GM18508 (cell line): ENCODE results near the gene HPGD.
"Not testable (repeated sequence)": the region's sequence is repeated elsewhere in the genome, so short reads cannot be mapped to it uniquely, and the experiment has no call there.

Source experiments
- ATAC-seq: cut with Tn5 transposase; IDR thresholded peaks from one replicate; pipeline ENCODE4 v1.9.1; 2021; ENCODE audit warnings: moderate number of reproducible peaks; ENCODE audit not compliant: insufficient read depth, unreplicated experiment

The HPGD gene

GRCh38 chr4:174528226-174528625 lies 5.9 kb upstream of the HPGD start:
- no peak for ATAC-seq

GRCh38 chr4:174526731-174527130 lies 4.4 kb upstream of the HPGD start:
- ATAC-seq = no peak

DNA sequence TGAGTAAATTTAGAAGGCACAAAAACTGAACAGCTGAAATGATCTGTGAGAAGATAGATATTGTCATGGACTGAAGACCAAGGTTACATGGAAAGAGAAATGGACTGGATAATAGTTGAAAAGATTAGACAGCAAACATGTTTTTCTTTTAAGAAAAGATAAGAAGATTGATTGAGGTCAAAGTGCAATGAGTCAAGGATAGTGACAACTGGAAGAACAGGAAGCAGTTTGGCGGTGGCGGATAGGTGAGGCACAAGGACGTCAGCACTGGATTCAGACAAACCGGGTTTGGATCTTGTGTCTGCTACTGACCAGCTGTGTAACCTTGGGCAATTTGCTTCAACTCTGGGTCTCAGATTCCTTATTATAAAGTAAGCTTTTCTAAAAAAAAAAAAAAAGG lies 2.0 kb upstream of the HPGD start:
- ATAC-seq = no peak

GRCh38 chr4:174523025-174523693 lies 871 bp upstream of the HPGD start:
- ATAC-seq = no peak

DNA sequence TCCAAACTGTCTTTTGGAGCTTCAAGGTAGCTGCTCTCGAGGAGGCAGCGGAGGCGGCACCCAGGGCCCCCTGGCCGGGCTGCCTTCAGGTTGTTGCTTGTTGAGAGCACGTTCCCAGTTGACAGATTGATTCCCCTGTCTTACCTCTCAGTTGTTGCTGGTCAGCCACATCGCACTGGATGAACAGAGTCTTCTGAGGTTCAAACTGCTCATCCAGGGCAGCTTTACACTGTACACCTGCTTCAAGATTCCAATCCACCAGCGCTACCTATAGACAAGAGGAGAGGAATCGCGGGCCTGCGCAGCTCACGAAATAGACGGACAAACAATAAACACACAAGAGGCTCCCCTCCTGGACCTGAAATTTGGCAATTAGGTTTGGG lies 497 bp downstream of the HPGD start:
- peak; percentile 25 for ATAC-seq

GRCh38 chr4:174520660-174521059 lies 1.6 kb downstream of the HPGD start:
- no peak for ATAC-seq

DNA sequence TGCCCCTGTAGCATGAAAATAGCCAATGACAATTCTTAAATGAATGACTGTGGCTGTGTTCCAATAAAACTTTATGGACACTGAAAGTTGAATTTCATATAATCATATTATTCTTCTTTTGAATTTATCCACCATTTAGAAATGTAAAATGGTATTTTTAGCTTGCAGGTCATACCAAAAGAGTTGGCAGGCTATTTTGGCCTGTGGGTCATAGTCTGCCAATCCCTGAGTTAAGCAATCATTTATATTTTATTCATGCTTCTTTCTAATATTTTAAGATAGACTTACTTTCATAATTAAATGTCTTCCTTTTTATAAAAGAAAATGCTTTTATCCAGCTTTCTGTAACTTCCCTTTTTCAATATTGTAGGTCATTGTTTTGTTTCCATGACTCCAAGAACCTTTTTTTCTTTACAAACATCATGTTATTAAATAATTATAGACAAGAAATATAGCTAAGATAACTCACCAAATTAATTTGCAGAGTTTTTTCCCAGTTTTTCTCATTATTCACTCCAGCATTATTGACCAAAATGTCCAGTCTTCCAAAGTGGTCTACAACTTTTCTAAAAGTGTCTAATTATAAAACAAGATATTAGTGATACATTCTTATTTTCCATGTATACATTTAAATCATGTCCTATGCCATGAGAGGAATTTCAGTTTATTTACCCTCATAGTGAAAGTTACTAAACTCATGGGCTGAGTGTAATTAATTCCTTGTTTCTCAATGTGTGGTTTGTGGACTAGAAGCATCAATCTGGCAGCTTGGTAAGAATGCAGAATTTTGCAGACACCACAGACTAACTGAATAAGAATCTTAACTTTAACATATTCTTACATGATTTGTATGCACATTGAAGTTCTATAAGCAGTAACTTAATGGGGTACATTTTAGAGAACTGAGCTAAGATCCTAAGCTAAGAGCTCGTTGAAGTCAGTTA lies 4.5 kb downstream of the HPGD start:
- ATAC-seq = no peak

- no peak for ATAC-seq
Observed at GRCh38 chr4:174516794-174517193, 5.5 kb downstream of the HPGD start.

GRCh38 chr4:174516345-174516744 lies 5.9 kb downstream of the HPGD start:
- no peak for ATAC-seq

- no peak for ATAC-seq
Observed at GRCh38 chr4:174512745-174513144, 9.5 kb downstream of the HPGD start.

DNA sequence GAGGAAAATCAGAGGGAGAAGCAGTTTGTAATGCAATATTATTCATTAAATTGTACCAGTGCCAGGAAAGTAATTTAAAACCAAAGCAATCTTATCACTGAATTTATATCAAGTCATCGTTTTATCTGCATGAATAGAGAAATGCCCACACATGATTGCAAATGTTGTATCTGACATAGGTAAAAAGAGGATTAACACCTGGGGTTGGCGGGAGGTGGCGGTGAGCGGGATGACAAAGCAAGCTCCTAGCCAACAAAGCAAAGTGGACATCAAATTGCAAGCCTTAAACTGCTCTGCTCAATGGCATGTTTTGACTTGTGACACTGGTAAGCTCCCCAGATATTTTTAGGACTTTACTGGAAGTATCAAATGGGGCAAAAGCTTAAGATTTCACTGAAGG lies 16.4 kb downstream of the HPGD start:
- no peak for ATAC-seq

- no peak for ATAC-seq
Observed at GRCh38 chr4:174505007-174505406, 17.3 kb downstream of the HPGD start.

DNA sequence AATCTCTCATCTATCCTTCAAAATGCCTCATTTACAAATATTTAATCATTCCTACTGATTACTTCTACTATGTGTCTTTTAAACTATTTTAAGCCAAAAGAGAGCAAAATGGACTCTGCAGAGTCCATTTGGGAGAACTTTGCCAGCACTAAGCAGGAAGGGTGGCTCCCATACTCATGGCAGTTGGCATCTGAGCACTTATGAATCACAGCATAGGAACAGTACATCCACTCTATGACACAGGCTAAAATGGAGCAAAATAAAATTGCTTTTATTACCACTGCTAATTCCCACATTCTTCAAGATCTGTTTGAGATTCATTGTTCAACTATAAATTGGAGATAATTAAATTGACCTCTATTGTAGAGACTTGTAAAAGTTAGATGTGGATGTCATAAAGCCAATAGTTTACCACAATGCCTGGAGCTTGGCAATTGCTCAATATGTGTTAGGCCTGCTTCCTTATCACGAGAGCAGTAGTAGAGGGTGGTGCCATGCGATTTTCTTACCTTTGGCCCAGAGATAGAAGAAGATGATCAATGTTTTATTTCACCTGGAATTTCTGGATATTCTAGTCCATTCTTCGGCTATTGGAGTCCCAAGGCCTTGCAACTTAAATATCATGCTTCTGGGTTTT lies 19.1 kb downstream of the HPGD start:
- ATAC-seq = no peak

GRCh38 chr4:174496631-174497432 lies 25.5 kb downstream of the HPGD start:
- no peak for ATAC-seq

DNA sequence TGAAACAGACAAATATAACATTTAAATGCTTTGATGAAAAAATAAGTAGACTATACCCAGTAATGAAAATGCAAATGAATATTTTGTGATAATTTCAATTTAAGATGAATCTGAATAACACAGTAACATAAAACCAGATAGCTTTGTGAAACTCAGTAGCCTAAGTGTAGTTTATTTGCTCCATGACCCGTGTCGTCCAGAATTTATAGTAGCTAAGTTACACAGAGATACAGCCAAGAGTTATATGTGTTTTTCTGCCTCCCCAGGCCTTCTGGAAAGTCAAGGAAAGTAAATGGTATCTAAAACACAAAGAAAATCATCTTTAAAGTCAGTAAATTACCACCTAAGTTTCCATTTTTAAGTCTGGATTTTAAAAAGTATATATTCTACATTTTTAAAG lies 26.7 kb downstream of the HPGD start:
- ATAC-seq = no peak

- ATAC-seq = no peak
Observed at GRCh38 chr4:174494726-174495125, 27.6 kb downstream of the HPGD start.

GRCh38 chr4:174494146-174494545 lies 28.1 kb downstream of the HPGD start:
- no peak for ATAC-seq

DNA sequence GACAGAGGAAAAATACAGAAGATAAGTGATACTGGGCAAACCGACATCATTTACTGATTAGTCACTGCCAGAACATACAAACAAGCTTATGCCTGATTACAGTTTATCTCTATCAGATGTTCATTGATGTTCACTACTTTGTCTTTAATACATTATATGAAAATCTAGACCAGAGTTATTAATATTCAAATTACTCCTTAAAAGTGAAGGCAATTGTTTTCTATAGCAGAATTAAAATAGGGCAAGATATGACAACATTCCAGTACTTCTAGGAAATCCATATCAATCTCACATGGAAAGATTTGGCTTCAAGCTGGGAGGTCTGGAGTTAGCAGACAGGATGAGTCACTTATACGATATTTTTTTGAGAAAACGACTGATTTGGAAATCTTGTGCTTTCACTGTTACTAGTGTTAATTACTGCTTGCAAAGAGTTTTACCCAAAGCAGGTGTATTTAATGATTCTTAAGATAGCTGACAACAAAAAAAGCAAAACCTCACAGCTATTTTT lies 31.8 kb downstream of the HPGD start:
- no peak for ATAC-seq

DNA sequence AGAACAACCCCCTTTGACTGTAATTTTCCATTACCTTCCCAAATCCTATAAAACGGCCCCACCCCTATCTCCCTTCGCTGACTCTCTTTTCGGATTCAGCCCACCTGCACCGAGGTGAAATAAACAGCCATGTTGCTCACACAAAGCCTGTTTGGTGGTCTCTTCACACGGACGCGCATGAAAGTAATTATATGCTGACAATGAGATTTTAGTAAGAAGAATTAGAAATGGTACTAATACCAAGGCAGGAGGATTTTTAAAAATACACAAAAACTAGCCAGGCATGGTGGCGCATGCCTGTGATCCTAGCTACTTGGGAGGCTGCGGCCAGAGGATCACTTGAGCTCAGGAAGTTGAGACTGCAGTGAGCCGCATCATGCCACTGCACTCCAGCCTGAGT lies 33.9 kb downstream of the HPGD start:
- not testable (repeated sequence) for ATAC-seq

GRCh38 chr4:174485025-174485424 lies 37.3 kb downstream of the HPGD start:
- no peak for ATAC-seq
